ENCODE measurements around the gene ADAM22. TPM values are rescaled to one million over a fixed set of nuclear protein-coding genes. Genes with fewer than 3 reads are reported as not detected.
A peak's percentile ranks its signal among the peaks of the same experiment; 100 is the strongest.

ADAM22 gene
- total and polyA plus RNA-seq, 10 of the 15 experiments (the other 5 are each of a cell fraction or from before 2014, with no cell fraction given): 1.4 to 24.5 (median 7.6) TPM

DNA sequence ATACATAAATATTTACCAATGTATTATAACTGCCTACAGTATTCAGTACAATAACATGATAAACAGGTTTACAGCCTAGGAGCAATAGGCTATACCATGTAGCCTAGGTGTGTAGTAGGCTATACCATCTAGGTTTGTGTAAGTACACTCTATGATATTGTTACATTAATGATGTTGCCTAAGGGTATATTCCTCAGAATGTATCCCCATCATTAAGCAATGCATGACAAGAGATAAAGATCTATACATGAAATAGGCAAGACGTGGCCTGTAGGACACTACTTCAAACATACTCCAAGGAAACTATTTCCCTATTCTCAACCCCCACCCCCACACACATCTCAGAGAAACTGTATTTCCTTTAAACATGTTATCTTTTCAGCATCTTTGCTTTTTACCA, 15.3 kb upstream of the ADAM22 start:
- TF ChIP-seq CREB1 (IDR thresholded peaks at IDR 0.05; ENCODE audit: low read depth) (no peak), BCL11A (IDR thresholded peaks at IDR 0.05; ENCODE audit: low read depth, low read length) (no peak), TBL1XR1 (IDR thresholded peaks at IDR 0.05; ENCODE audit: low read depth, low read length) (no peak), ASH2L (IDR thresholded peaks at IDR 0.05; ENCODE audit: borderline replicate concordance, low read depth) (no peak), ATF7 (IDR thresholded peaks at IDR 0.05; ENCODE audit: low read depth) (no peak), STAT3 (IDR thresholded peaks at IDR 0.05; ENCODE audit: low read depth, low read length) (no peak), TAF1 (IDR thresholded peaks at IDR 0.05; ENCODE audit: borderline replicate concordance, low read depth, low read length) (no peak), YY1 (IDR thresholded peaks at IDR 0.05; ENCODE audit: low read depth, low read length) (no peak), POU2F2 (IDR thresholded peaks at IDR 0.05; ENCODE audit: borderline replicate concordance, low read depth, low read length) (no peak), CHD4 (IDR thresholded peaks at IDR 0.05) (no peak), PAX5 (IDR thresholded peaks at IDR 0.05; ENCODE audit: borderline replicate concordance, low read depth, low read length) (no peak), CREM (IDR thresholded peaks at IDR 0.05; ENCODE audit: low read depth) (no peak), KAT2A (conservative IDR thresholded peaks at IDR 0.05; ENCODE audit: control insufficient read depth, low read depth, low read length) (no peak), NFXL1 (IDR thresholded peaks at IDR 0.05; ENCODE audit: borderline replicate concordance) (no peak)
- TF ChIP-seq, protein P1, sequence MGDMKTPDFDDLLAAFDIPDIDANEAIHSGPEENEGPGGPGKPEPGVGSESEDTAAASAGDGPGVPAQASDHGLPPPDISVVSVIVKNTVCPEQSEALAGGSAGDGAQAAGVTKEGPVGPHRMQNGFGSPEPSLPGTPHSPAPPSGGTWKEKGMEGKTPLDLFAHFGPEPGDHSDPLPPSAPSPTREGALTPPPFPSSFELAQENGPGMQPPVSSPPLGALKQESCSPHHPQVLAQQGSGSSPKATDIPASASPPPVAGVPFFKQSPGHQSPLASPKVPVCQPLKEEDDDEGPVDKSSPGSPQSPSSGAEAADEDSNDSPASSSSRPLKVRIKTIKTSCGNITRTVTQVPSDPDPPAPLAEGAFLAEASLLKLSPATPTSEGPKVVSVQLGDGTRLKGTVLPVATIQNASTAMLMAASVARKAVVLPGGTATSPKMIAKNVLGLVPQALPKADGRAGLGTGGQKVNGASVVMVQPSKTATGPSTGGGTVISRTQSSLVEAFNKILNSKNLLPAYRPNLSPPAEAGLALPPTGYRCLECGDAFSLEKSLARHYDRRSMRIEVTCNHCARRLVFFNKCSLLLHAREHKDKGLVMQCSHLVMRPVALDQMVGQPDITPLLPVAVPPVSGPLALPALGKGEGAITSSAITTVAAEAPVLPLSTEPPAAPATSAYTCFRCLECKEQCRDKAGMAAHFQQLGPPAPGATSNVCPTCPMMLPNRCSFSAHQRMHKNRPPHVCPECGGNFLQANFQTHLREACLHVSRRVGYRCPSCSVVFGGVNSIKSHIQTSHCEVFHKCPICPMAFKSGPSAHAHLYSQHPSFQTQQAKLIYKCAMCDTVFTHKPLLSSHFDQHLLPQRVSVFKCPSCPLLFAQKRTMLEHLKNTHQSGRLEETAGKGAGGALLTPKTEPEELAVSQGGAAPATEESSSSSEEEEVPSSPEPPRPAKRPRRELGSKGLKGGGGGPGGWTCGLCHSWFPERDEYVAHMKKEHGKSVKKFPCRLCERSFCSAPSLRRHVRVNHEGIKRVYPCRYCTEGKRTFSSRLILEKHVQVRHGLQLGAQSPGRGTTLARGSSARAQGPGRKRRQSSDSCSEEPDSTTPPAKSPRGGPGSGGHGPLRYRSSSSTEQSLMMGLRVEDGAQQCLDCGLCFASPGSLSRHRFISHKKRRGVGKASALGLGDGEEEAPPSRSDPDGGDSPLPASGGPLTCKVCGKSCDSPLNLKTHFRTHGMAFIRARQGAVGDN (IDR thresholded peaks at IDR 0.05): no peak
- TF ChIP-seq, protein P2, sequence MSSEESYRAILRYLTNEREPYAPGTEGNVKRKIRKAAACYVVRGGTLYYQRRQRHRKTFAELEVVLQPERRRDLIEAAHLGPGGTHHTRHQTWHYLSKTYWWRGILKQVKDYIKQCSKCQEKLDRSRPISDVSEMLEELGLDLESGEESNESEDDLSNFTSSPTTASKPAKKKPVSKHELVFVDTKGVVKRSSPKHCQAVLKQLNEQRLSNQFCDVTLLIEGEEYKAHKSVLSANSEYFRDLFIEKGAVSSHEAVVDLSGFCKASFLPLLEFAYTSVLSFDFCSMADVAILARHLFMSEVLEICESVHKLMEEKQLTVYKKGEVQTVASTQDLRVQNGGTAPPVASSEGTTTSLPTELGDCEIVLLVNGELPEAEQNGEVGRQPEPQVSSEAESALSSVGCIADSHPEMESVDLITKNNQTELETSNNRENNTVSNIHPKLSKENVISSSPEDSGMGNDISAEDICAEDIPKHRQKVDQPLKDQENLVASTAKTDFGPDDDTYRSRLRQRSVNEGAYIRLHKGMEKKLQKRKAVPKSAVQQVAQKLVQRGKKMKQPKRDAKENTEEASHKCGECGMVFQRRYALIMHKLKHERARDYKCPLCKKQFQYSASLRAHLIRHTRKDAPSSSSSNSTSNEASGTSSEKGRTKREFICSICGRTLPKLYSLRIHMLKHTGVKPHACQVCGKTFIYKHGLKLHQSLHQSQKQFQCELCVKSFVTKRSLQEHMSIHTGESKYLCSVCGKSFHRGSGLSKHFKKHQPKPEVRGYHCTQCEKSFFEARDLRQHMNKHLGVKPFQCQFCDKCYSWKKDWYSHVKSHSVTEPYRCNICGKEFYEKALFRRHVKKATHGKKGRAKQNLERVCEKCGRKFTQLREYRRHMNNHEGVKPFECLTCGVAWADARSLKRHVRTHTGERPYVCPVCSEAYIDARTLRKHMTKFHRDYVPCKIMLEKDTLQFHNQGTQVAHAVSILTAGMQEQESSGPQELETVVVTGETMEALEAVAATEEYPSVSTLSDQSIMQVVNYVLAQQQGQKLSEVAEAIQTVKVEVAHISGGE (CRISPR knock-in tag; IDR thresholded peaks at IDR 0.05): no peak
- TF ChIP-seq, protein P3, sequence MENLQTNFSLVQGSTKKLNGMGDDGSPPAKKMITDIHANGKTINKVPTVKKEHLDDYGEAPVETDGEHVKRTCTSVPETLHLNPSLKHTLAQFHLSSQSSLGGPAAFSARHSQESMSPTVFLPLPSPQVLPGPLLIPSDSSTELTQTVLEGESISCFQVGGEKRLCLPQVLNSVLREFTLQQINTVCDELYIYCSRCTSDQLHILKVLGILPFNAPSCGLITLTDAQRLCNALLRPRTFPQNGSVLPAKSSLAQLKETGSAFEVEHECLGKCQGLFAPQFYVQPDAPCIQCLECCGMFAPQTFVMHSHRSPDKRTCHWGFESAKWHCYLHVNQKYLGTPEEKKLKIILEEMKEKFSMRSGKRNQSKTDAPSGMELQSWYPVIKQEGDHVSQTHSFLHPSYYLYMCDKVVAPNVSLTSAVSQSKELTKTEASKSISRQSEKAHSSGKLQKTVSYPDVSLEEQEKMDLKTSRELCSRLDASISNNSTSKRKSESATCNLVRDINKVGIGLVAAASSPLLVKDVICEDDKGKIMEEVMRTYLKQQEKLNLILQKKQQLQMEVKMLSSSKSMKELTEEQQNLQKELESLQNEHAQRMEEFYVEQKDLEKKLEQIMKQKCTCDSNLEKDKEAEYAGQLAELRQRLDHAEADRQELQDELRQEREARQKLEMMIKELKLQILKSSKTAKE (IDR thresholded peaks at IDR 0.05; ENCODE audit: low read depth, poor library complexity, severe bottlenecking): no peak
- H4K20me1 ChIP-seq (ENCODE audit: control insufficient read depth, insufficient read depth): no peaks in the 10 kb centered on the region
- H3K79me2 ChIP-seq (ENCODE audit: control insufficient read depth, insufficient read depth, low read length): peaks cover 13% of the 10 kb centered on the region
- no peaks in the 10 kb centered on the region for H3K36me3 ChIP-seq (ENCODE audit: control insufficient read depth in 2 of 2, insufficient read depth in 2 of 2, low read length in 1 of 2)
- POLR2A ChIA-PET: no interaction called here
- H3K27me3 ChIP-seq (replicated peaks in 1 of 2; ENCODE audit: control insufficient read depth in 2 of 2, insufficient read depth in 2 of 2, low read length in 1 of 2): no peaks in the 10 kb centered on the region
- SMC1A ChIA-PET (ENCODE audit: uncharacterized antibody, unreplicated experiment): interaction anchor here (0.8 to 2.6 kb wide), 4 partner anchors 9 to 23 kb away, joined by 3 to 9 read pairs (median 4); no protein-coding TSS in a partner anchor
- no peak for DNase-seq (ENCODE audit: low read depth, low spot score)
- BruUV-seq (replicated peaks): no TSS peak
- RAD21 ChIA-PET (ENCODE audit: unreplicated experiment): no interaction called here
- no peak overlapping the region for H3K27ac ChIP-seq (ENCODE audit: control insufficient read depth, insufficient read depth)
- no peak overlapping the region for H2AFZ ChIP-seq (ENCODE audit: control insufficient read depth, low read depth, low read length)
- intact Hi-C loops (cut with micrococcal nuclease; ENCODE audit: unreplicated experiment) (no loop called here), in situ Hi-C loops (cut with MboI) (no loop called here)
- no peaks in the 10 kb centered on the region; the same call in 1 of the 2 replicates for H3K4me1 ChIP-seq (ENCODE audit: control insufficient read depth, insufficient read depth, low read length)
- FAIRE-seq: no peak
- 89% methylated on average over 1 of the region's 1 CpG for WGBS (ENCODE audit: insufficient coverage, insufficient replicate concordance, low lambda C conversion rate, missing lambda C conversion rate)
- H3K4me2 ChIP-seq (ENCODE audit: control insufficient read depth, insufficient read depth): no peak overlapping the region
- no peaks in the 10 kb centered on the region; the same call in 2 of the 3 replicates for H3K9me3 ChIP-seq (replicated peaks; ENCODE audit: control insufficient read depth, insufficient read depth, low read length)
- CTCF ChIA-PET: interaction anchor here (1.3 to 4.7 kb wide), 2 partner anchors 17 to 32 kb away, joined by 4 to 14 read pairs; no protein-coding TSS in a partner anchor
- H3K9ac ChIP-seq (ENCODE audit: control insufficient read depth, insufficient read depth, low read length): no peak overlapping the region
- no peak overlapping the region for H3K4me3 ChIP-seq
- ATAC-seq: 0 out of 3 replicates have a peak, but pooled peaks have one; percentile 5

Data from GM12878 (cell line).